Frontal cortex (tissue), 4 donors: ENCODE data around the gene SLC38A1. TPM values are rescaled to one million over a fixed set of nuclear protein-coding genes. Genes with fewer than 3 reads are reported as not detected.

ENCODE experiments used
- DNase-seq, 2 donors: peaks; one replicate each; pipeline ENCODE4 v3.0.0; 2012; ENCODE audit warnings: low spot score in 2 of 2
- FAIRE-seq: peaks from 2 replicates; lab custom pipeline; 2012; peaks lifted over from hg19 to GRCh38; lab: Jason Lieb, UNC
- total RNA-seq: library from RNA; depleted of rRNA; stranded (reverse); fragments of >200 nt; gene quantifications from one replicate; pipeline ENCODE4 v1.2.3, GENCODE V29; 2014
- donor health status: control.
- donor health status: control.
- donor health status: control.

SLC38A1 gene
- total RNA-seq, 1 donor from 2014 or later, result 269 TPM

DNA sequence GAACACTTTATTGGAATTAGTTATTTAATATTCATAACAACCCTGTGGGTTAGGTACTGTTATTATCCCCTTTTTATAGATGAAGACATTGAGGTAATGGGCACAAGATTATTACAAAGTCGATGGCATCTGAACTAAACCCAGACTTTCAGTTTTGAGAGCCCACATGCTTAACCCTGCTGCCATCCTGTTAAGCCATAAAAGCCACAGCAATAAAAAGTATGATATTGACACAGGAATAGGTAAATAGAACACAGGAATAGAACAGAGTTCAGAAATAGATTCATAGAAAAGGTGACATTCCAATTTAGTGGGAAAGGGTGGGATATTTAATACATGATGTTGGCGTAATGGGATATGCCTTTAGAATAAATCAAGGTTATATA lies 119.8 kb downstream of the SLC38A1 start:
- FAIRE-seq (no peak), DNase-seq (no peak)

DNA sequence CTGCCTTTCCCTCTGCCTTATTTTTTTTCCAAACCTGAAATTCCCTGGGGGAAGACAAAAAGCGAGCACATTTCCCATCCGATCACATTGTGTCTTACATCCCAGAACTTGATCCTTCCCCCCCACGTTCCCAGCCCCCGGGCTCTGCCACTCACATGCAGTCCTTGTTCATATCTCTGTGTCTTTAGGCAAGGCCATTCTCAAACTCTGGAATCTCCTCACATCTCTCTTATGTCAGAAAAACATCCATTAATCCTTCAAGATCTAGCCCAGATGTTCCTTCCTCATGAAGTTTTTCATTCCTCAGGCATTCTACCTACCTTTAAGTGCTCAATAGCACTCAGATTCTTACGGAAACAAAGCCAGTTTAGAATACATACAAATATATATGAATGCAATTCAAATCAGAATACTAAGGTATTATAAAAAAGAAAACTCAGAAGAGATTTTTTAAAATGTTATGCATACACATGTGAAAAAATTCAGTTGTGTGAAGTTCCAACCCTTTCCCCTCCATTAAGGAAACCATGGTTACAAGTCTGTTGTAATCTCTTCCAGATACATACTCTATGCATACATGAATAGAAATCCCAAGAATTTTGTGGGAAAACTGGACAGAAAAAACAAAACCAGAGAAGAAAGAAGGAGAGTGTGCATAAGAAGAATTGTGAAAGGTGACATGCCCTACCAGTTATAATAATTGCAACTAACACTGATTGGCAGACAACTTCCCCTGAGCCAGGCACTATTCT lies 120.3 kb downstream of the SLC38A1 start:
- FAIRE-seq, result no peak
- DNase-seq, result no peak

DNA sequence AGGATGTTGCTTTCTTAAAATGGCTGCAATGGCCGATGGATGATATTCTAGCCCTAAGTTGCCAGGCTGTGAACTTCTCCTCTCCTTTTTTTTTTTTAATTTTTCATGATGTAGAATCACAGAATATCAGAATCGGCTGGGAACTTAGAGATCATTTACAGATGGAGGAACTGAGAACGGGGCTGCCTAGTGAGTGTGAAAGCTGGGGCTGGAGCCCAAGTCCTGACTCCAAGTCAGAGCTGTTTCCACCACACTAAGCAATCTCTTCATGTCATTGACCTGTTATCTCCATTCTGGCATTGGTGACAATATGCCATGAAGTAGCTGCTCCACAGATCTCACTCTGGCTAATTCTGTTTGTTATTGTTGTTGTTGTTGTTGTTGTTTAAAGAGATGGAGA lies 121.7 kb downstream of the SLC38A1 start:
- DNase-seq (no peak), FAIRE-seq (no peak)

DNA sequence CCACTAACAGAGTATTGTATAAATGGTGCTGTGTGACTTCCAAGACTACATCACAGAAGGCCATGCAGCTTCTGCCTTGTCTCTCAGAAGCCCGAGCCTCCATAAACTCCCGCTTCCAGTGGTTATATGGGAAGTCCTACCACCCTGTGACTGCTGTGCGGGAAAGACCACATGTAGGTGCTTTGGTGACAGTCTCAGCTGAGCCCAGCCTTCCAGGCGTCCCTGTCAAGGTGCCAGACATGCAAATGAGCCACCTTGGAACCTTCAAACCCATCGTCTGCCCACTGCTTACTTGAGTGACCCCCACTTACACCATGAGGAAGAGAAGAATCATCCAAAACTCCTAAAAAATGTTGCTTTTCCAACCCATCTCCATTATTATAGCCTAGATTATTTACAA lies 123.0 kb downstream of the SLC38A1 start:
- FAIRE-seq, result no peak
- no peak for DNase-seq

DNA sequence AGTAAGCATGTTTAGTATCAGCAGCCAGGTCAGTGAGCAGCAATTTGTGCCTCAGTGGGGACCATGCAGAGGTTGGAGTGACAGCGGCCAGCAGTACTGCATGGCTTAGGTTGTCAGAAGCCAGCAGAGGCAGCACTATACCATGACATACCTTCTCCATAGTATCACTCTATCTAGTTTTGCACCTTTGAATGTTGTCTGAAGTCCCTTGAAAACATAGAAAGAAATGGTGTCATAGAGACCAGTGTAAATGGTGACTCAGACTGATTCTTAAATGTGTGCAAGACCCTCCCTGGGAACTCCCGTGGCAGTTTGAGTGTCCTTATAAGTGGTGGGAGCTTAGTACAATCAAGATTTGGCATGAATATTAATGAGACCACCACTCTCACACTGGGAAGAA lies 124.4 kb downstream of the SLC38A1 start:
- DNase-seq (no peak), FAIRE-seq (no peak)

DNA sequence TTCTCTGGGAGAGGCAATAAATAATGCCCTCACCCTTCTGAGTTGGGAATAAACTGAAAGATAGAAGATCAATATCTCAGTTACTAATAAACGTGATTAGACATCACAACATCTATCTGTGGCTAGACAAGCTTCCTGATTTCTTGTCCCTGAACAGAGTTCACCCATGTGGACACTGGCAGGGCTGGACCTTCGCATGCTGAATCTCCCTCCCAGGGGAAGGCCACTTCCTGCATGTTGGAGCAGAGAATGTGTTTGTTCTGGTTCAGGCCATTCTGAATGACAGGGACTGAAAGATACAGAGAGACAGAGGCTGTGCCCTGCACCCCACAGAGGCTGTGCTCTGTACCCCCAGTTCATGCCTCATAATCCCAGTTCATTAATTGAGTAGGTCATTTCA lies 132.6 kb downstream of the SLC38A1 start:
- DNase-seq (no peak), FAIRE-seq (no peak)

DNA sequence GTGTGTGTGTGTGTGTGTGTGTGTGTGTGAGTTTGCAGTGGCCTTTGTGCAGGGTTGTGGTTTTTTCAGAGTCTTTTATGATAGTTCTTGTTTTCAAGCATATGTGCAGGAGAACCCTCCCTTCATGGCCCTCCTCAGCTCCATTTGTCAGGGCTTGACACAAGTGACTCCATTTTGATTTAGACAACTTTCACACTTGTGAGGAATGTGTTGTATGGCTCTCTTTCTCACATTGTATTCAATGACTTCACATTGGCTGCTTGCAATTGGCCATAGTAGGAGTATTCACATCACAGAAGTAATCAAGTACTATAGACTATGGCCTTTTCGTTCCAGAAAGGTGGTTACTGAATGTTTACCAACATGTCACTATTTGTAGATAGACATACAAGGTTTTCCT lies 133.1 kb downstream of the SLC38A1 start:
- FAIRE-seq (no peak), DNase-seq (no peak)

DNA sequence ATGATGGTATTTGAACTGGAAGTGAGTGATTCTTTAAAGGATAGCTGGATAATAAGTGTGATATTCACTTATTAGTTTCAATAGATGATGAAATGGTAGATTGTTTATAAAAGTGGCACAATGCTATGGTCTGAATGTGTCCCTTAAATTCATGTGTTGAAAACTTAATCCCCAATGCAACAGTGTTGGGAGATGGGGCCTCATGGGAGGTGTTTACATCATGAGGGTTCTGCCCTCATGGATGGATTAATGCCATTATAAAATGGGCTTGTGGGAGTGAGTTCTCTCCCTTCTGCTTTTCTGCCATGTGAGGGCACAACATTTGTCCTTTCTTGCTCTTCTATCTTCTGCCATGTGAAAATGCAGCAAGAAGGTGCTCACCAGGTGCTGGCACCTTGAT lies 134.0 kb downstream of the SLC38A1 start:
- no peak for FAIRE-seq
- DNase-seq, result no peak

DNA sequence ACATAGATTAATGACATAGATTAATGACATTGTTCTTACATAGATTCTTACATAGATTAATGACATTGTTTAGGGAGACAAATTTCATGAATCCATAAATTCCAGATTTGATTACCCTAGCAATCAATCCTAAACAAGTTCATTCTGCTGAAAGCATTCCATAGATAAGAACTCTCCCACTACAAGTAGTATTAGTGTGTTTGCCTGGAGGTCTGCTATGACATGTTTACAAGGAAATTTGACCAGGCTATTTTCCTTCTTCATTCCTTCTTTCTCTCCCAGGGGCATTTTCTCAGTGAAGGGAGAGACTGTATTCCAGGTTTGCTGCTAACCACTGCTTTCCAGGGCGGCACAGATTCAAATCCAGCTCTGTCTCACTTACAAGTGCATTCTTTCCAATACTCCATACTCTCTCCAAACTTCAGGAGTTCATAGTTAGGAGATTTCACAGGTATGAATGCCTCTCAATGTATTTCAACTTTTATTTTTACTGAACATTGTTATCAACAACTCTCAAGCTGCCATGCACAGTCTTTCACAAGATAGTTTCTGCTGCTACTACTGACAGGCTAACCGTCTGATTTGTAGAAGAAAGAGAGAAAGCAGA lies 134.5 kb downstream of the SLC38A1 start:
- DNase-seq (no peak), FAIRE-seq (no peak)

DNA sequence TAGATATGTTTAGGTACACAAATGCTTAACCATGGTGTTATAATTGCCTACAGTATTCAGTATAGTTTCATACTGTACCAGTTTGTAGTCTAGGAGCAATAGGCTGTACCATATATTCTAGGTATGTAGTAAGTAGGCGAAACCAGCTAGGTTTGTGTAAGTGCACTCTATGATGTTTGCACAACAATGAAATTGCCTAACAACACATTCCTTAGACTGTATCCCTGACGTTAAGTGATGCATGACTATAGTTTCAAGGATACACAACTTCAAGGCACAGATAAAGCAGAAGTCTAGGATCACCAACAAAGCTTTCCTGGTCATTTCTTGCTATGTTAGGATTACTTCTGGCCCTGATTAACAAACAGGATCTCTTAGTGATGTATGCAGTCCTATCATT lies 135.1 kb downstream of the SLC38A1 start:
- FAIRE-seq, result no peak
- DNase-seq, result no peak

Other genes with a start within 250 kb of the SLC38A1 start
- gene SLC38A2, start 103.7 kb upstream of the SLC38A1 start, total RNA-seq, result 252 TPM